Activated CD8-positive, alpha-beta memory T cell treated with anti-CD3 and anti-CD28 coated beads, Interleukin-2, amount 50 U/mL, for 24 hours (primary cell): ENCODE data around the gene DLL1.
"Not testable (repeated sequence)": the region's sequence is repeated elsewhere in the genome, so short reads cannot be mapped to it uniquely, and the experiment has no call there.

Experiments used
- DNase-seq: peaks from one replicate; pipeline ENCODE4 v3.0.0-alpha.2; 2020; ENCODE audit errors: extremely low read depth

Gene DLL1

GRCh38 chr6:170268216-170269129, 22.4 kb downstream of the DLL1 start:
- no peak for DNase-seq

GRCh38 chr6:170267688-170268087, 23.2 kb downstream of the DLL1 start:
- no peak for DNase-seq

- no peak for DNase-seq
Observed at GRCh38 chr6:170266061-170266825, 24.6 kb downstream of the DLL1 start.

GRCh38 chr6:170265655-170266054, 25.2 kb downstream of the DLL1 start:
- DNase-seq = no peak

- not testable (repeated sequence) for DNase-seq
Observed at GRCh38 chr6:170264644-170265043, 26.2 kb downstream of the DLL1 start.

- DNase-seq = no peak
Observed at GRCh38 chr6:170264086-170264485, 26.8 kb downstream of the DLL1 start.

GRCh38 chr6:170263410-170263809, 27.5 kb downstream of the DLL1 start:
- no peak for DNase-seq

GRCh38 chr6:170262489-170263088, 28.3 kb downstream of the DLL1 start:
- no peak for DNase-seq

GRCh38 chr6:170261643-170262488, 29.0 kb downstream of the DLL1 start:
- no peak for DNase-seq

- no peak for DNase-seq
Observed at GRCh38 chr6:170260686-170261085, 30.2 kb downstream of the DLL1 start.

GRCh38 chr6:170259278-170259677, 31.6 kb downstream of the DLL1 start:
- DNase-seq = no peak

- no peak for DNase-seq
Observed at GRCh38 chr6:170258407-170258806, 32.5 kb downstream of the DLL1 start.

- no peak for DNase-seq
Observed at GRCh38 chr6:170257376-170257775, 33.5 kb downstream of the DLL1 start.

- DNase-seq = no peak
Observed at GRCh38 chr6:170256641-170257040, 34.2 kb downstream of the DLL1 start.

GRCh38 chr6:170255426-170256125, 35.3 kb downstream of the DLL1 start:
- DNase-seq = no peak

GRCh38 chr6:170254315-170255213, 36.3 kb downstream of the DLL1 start:
- no peak for DNase-seq

GRCh38 chr6:170253910-170254269, 37.0 kb downstream of the DLL1 start:
- no peak for DNase-seq

GRCh38 chr6:170253226-170253909, 37.5 kb downstream of the DLL1 start:
- no peak for DNase-seq
